Activated CD8-positive, alpha-beta memory T cell treated with anti-CD3 and anti-CD28 coated beads, Interleukin-2, amount 50 U/mL, for 48 hours (primary cell): ENCODE measurements around the gene PVR.
"Not testable (repeated sequence)": the region's sequence is repeated elsewhere in the genome, so short reads cannot be mapped to it uniquely, and the experiment has no call there.

Experiments
- DNase-seq: peaks from one replicate; pipeline ENCODE4 v3.0.0-alpha.2; 2020

PVR gene

GRCh38 chr19:44703336-44704078 lies 59.8 kb downstream of the PVR start:
- no peak for DNase-seq

GRCh38 chr19:44704982-44705381 lies 61.3 kb downstream of the PVR start:
- DNase-seq: no peak

- DNase-seq: no peak
Observed at GRCh38 chr19:44705502-44706010, 61.8 kb downstream of the PVR start.

GRCh38 chr19:44706506-44707236 lies 63.0 kb downstream of the PVR start:
- DNase-seq: no peak

- DNase-seq: no peak
Observed at GRCh38 chr19:44707794-44708193, 64.1 kb downstream of the PVR start.

- DNase-seq: no peak
Observed at GRCh38 chr19:44708940-44709339, 65.2 kb downstream of the PVR start.

- DNase-seq: not testable (repeated sequence)
Observed at GRCh38 chr19:44709434-44710266, 65.9 kb downstream of the PVR start.

- no peak for DNase-seq
Observed at GRCh38 chr19:44710483-44710882, 66.8 kb downstream of the PVR start.

- DNase-seq: no peak
Observed at GRCh38 chr19:44712864-44713515, 69.3 kb downstream of the PVR start.
